MCF 10A (cell line): Measurements from ENCODE around the gene TECPR2. TPM values are rescaled to one million over a fixed set of nuclear protein-coding genes. Genes with fewer than 3 reads are reported as not detected.

Experiments used
- BruUV-seq: library from RNA; stranded (reverse); fragments of 400-500 nt; replicated peaks from 2 replicates; lab custom pipeline; 2021; lab: Mats Ljungman, UMichigan
- CTCF ChIA-PET: fragments of 300-600 bp; sonication (Branson Sonifier 250); formaldehyde crosslinking; extraction: SDS; loops from one replicate; lab custom pipeline; 2021; ENCODE audit warnings: antibody characterized with exemption, inconsistent platforms; lab: Yijun Ruan, JAX
- POLR2A ChIA-PET: fragments of 300-600, 350-650 bp; sonication (Branson Sonifier 250); formaldehyde crosslinking; extraction: SDS; loops from one replicate; lab custom pipeline; 2020; ENCODE audit warnings: antibody characterized with exemption, inconsistent platforms; lab: Yijun Ruan, JAX
- DNase-seq: peaks from one replicate; pipeline ENCODE4 v3.0.0-alpha.2; 2018; ENCODE audit not compliant: unreplicated experiment
- H3K27ac Mint-ChIP-seq: one replicate; pipeline ENCODE4 v1.8.0; 2022; ENCODE audit warnings: mild to moderate bottlenecking, low read depth, mixed read lengths; ENCODE audit not compliant: unreplicated experiment
- H3K27me3 Mint-ChIP-seq: one replicate; pipeline ENCODE4 v1.8.0; 2022; ENCODE audit warnings: mixed read lengths; ENCODE audit not compliant: insufficient read depth, unreplicated experiment
- H3K36me3 Mint-ChIP-seq: one replicate; pipeline ENCODE4 v1.8.0; 2022; ENCODE audit warnings: mild to moderate bottlenecking, moderate library complexity, mixed read lengths; ENCODE audit not compliant: insufficient read depth, unreplicated experiment
- H3K4me1 Mint-ChIP-seq: one replicate; pipeline ENCODE4 v1.8.0; 2022; ENCODE audit warnings: mixed read lengths; ENCODE audit not compliant: insufficient read depth, unreplicated experiment
- H3K4me3 Mint-ChIP-seq: one replicate; pipeline ENCODE4 v1.8.0; 2022; ENCODE audit warnings: mild to moderate bottlenecking, moderate library complexity, mixed read lengths; ENCODE audit not compliant: unreplicated experiment
- H3K9me3 Mint-ChIP-seq: one replicate; pipeline ENCODE4 v1.8.0; 2022; ENCODE audit warnings: mixed read lengths; ENCODE audit not compliant: unreplicated experiment
- CTCF ChIP-seq: fragments of 200-600 bp; IDR thresholded peaks from one replicate; pipeline ENCODE4 v1.8.0; 2022; ENCODE audit warnings: antibody characterized with exemption, mild to moderate bottlenecking; ENCODE audit not compliant: unreplicated experiment
- intact Hi-C: fragments of 100-400 bp; cut with micrococcal nuclease; formaldehyde crosslinking; loops from 2 replicates; pipeline ENCODE4 v1.14.1; 2022
- total RNA-seq: library from RNA; stranded (reverse); gene quantifications from 2 replicates; pipeline ENCODE4 v1.2.3, GENCODE V29; 2022

Gene TECPR2
- total RNA-seq, 1 experiment from 2014 or later, result 18.4 TPM

GRCh38 chr14:102377696-102378095 is 15.0 kb downstream of the TECPR2 start:
- peaks cover 23% of the 10 kb centered on the region for H3K36me3 Mint-ChIP-seq
- no peaks in the 10 kb centered on the region for H3K27me3 Mint-ChIP-seq
- BruUV-seq, result no TSS peak
- ChIA-PET CTCF (no interaction called here), POLR2A (no interaction called here)
- no peaks in the 10 kb centered on the region for H3K4me1 Mint-ChIP-seq
- no peak for DNase-seq
- H3K4me3 Mint-ChIP-seq, result no peak overlapping the region
- no peaks in the 10 kb centered on the region for H3K9me3 Mint-ChIP-seq
- TF ChIP-seq CTCF, result no peak
- intact Hi-C loops, result no loop called here
- H3K27ac Mint-ChIP-seq, result no peak overlapping the region

- no peak overlapping the region for H3K27ac Mint-ChIP-seq
- no peak overlapping the region for H3K4me3 Mint-ChIP-seq
- intact Hi-C loops, result no loop called here
- POLR2A ChIA-PET, result no interaction called here
- no peaks in the 10 kb centered on the region for H3K9me3 Mint-ChIP-seq
- peaks cover 23% of the 10 kb centered on the region for H3K36me3 Mint-ChIP-seq
- CTCF ChIA-PET, result no interaction called here
- BruUV-seq, result no TSS peak
- H3K4me1 Mint-ChIP-seq, result no peaks in the 10 kb centered on the region
- H3K27me3 Mint-ChIP-seq, result no peaks in the 10 kb centered on the region
- TF ChIP-seq CTCF, result no peak
- DNase-seq, result no peak
These were observed 16.1 kb downstream of the TECPR2 start for GRCh38 chr14:102378830-102379229.

GRCh38 chr14:102387086-102387485 is 24.3 kb downstream of the TECPR2 start:
- no peak for DNase-seq
- Mint-ChIP-seq H3K4me1 (no peaks in the 10 kb centered on the region), H3K9me3 (no peaks in the 10 kb centered on the region), H3K4me3 (no peak overlapping the region), H3K27me3 (no peaks in the 10 kb centered on the region), H3K36me3 (peaks cover 9% of the 10 kb centered on the region), H3K27ac (no peak overlapping the region)
- no peak for TF ChIP-seq CTCF
- no TSS peak for BruUV-seq
- intact Hi-C loops, result no loop called here
- POLR2A ChIA-PET, result no interaction called here
- CTCF ChIA-PET, result interaction anchor here (0.6 kb wide), 1 partner anchor 35 kb away, joined by 3 read pairs; no protein-coding TSS in a partner anchor

- ChIA-PET POLR2A (no interaction called here), CTCF (interaction anchor here (0.6 kb wide), 1 partner anchor 105 kb away, joined by 3 read pairs; no protein-coding TSS in a partner anchor)
- Mint-ChIP-seq H3K9me3 (no peaks in the 10 kb centered on the region), H3K4me3 (no peak overlapping the region), H3K27me3 (no peaks in the 10 kb centered on the region), H3K27ac (no peak overlapping the region), H3K36me3 (peaks cover 9% of the 10 kb centered on the region), H3K4me1 (no peaks in the 10 kb centered on the region)
- no peak for DNase-seq
- intact Hi-C loops, result no loop called here
- BruUV-seq, result no TSS peak
- TF ChIP-seq CTCF, result no peak
These were observed 26.5 kb downstream of the TECPR2 start for GRCh38 chr14:102389246-102389645.
